Left lung (tissue), 14 donors: ENCODE measurements around the gene ENSA. TPM values are rescaled to one million over a fixed set of nuclear protein-coding genes. Genes with fewer than 3 reads are reported as not detected.
A peak's percentile ranks its signal among the peaks of the same experiment; 100 is the strongest.

ENCODE experiments used
- ATAC-seq: fragments of 200-7000 bp; cut with Tn5 transposase; one replicate; pipeline ENCODE4 v1.9.1; 2020; ENCODE audit warnings: moderate library complexity
- DNase-seq, 4 donors: peaks; one replicate each; pipeline ENCODE4 v3.0.0-alpha.2; 2013 to 2020
- H3K27ac ChIP-seq, 2 donors: fragments of 200-600 bp; sonication (generic) in 1 of 2; one replicate each; pipeline versions ENCODE4 v1.5.0 to v1.8.0; 2020 to 2021
- H3K27me3 ChIP-seq, 2 donors: fragments of 200-600 bp; sonication (generic) in 1 of 2; one replicate each; pipeline versions ENCODE4 v1.5.0 to v1.8.0; 2020 to 2021
- H3K36me3 ChIP-seq, 2 donors: fragments of 200-600 bp; sonication (generic) in 1 of 2; one replicate each; pipeline versions ENCODE4 v1.5.0 to v1.8.0; 2020 to 2021
- H3K4me1 ChIP-seq, 2 donors: fragments of 200-600 bp; one replicate each; pipeline ENCODE4 v1.8.0; 2021
- H3K4me3 ChIP-seq, 2 donors: fragments of 200-600 bp; sonication (generic) in 1 of 2; one replicate each; pipeline versions ENCODE4 v1.5.0 to v1.8.0; 2020 to 2021; ENCODE audit warnings: mild to moderate bottlenecking in 1 of 2
- H3K9me3 ChIP-seq, 2 donors: fragments of 200-600 bp; sonication (generic) in 1 of 2; one replicate each; pipeline versions ENCODE4 v1.5.0 to v1.8.0; 2020 to 2021
- intact Hi-C, 2 donors: fragments of 100-400 bp; cut with DNase I; formaldehyde crosslinking; loops; one replicate each; pipeline versions ENCODE4 v1.11.2 to v1.14.2; 2022
- long read RNA-seq, 12 donors: library from polyadenylated mRNA in 2 of 12; unstranded in 2 of 12; transcript quantifications; one replicate each; pipeline ENCODE4 v2.0.0 and lab custom pipeline, GENCODE V29; 2019 to 2026
- polyA plus RNA-seq, 6 donors: library from polyadenylated mRNA; unstranded; fragments of 120-200 nt; gene quantifications; one replicate each; pipeline ENCODE4 v1.2.1, GENCODE V29; 2013; ENCODE audit not compliant: insufficient read length in 6 of 6
- total RNA-seq, 2 donors: library from RNA; stranded (reverse); fragmentation: NEBNext Ultra II Directional; extraction: Animal tissue kit (Norgen Biotek cat#: 25700); gene quantifications; one replicate each; pipeline ENCODE4 v1.2.1, GENCODE V29; 2021
- TF ChIP-seq, protein P1 (sequence below), 2 donors: fragments of 200-600 bp; sonication (generic) in 1 of 2; IDR thresholded peaks; one replicate each; pipeline versions ENCODE4 v1.5.0 to v1.8.0; 2021; ENCODE audit warnings: antibody characterized with exemption in 2 of 2
- donor health status: DM: no; HTN: yes; CAD: no.
- donor health status: DM: no; HTN: no; CAD: no.

ENSA gene, protein sequence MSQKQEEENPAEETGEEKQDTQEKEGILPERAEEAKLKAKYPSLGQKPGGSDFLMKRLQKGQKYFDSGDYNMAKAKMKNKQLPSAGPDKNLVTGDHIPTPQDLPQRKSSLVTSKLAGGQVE
- 100 to 1,000 TPM; 181 to 199 TPM for total RNA-seq
- polyA plus RNA-seq: 100 to 1,000 TPM; 180 to 218 (median 210) TPM
- long read RNA-seq, donor 1, transcript ENSA-208 (4 exons, 2,085 nt): major isoform, 128 of 173 reads
- long read RNA-seq, donor 1, transcript ENSA-201 (3 exons, 2,818 nt): minor isoform, 25 of 173 reads
- long read RNA-seq, donor 1, transcript ENSA-207 (2 exons, 703 nt): minor isoform, 7 of 173 reads
- long read RNA-seq, donor 1, transcript ENSA-205 (4 exons, 792 nt): minor isoform, 9 of 173 reads
- long read RNA-seq, donor 1, partial matches to known transcripts: 0 of 173 reads
- long read RNA-seq, donor 1, other reads (novel, unspliced or antisense): 0 of 173 reads
- long read RNA-seq, donor 2, transcript ENSA-201 (3 exons, 2,818 nt): minor isoform, 19 of 135 reads
- long read RNA-seq, donor 2, transcript ENSA-208 (4 exons, 2,085 nt): major isoform, 98 of 135 reads
- long read RNA-seq, donor 2, transcript ENSA-205 (4 exons, 792 nt): minor isoform, 10 of 135 reads
- long read RNA-seq, donor 2, partial matches to known transcripts: 0 of 135 reads
- long read RNA-seq, donor 2, other reads (novel, unspliced or antisense): 0 of 135 reads
- long read RNA-seq, donor 3, transcript ENSA-205 (4 exons, 792 nt): minor isoform, 5 of 100 reads
- long read RNA-seq, donor 3, transcript ENSA-201 (3 exons, 2,818 nt): minor isoform, 15 of 100 reads
- long read RNA-seq, donor 3, transcript ENSA-208 (4 exons, 2,085 nt): major isoform, 69 of 100 reads
- long read RNA-seq, donor 3, partial matches to known transcripts: 5 of 100 reads
- long read RNA-seq, donor 3, other reads (novel, unspliced or antisense): 0 of 100 reads
- long read RNA-seq, donor 4, transcript ENSA-208 (4 exons, 2,085 nt): major isoform, 15 of 35 reads
- long read RNA-seq, donor 4, transcript ENSA-207 (2 exons, 703 nt): minor isoform, 7 of 35 reads
- long read RNA-seq, donor 4, transcript ENSA-201 (3 exons, 2,818 nt): minor isoform, 7 of 35 reads
- long read RNA-seq, donor 4, partial matches to known transcripts: 1 of 35 reads
- long read RNA-seq, donor 4, other reads (novel, unspliced or antisense): 5 of 35 reads
- long read RNA-seq, donor 5, transcript ENSA-207 (2 exons, 703 nt): minor isoform, 9 of 136 reads
- long read RNA-seq, donor 5, transcript ENSA-201 (3 exons, 2,818 nt): minor isoform, 24 of 136 reads
- long read RNA-seq, donor 5, transcript ENSA-208 (4 exons, 2,085 nt): major isoform, 94 of 136 reads
- long read RNA-seq, donor 5, partial matches to known transcripts: 0 of 136 reads
- long read RNA-seq, donor 5, other reads (novel, unspliced or antisense): 0 of 136 reads
- long read RNA-seq, donor 6, transcript ENSA-201 (3 exons, 2,818 nt): minor isoform, 24 of 130 reads
- long read RNA-seq, donor 6, transcript ENSA-207 (2 exons, 703 nt): minor isoform, 8 of 130 reads
- long read RNA-seq, donor 6, transcript ENSA-208 (4 exons, 2,085 nt): major isoform, 94 of 130 reads
- long read RNA-seq, donor 6, partial matches to known transcripts: 0 of 130 reads
- long read RNA-seq, donor 6, other reads (novel, unspliced or antisense): 0 of 130 reads
- long read RNA-seq, donor 7, transcript ENSA-201 (3 exons, 2,818 nt): minor isoform, 5 of 50 reads
- long read RNA-seq, donor 7, transcript ENSA-208 (4 exons, 2,085 nt): major isoform, 38 of 50 reads
- long read RNA-seq, donor 7, partial matches to known transcripts: 0 of 50 reads
- long read RNA-seq, donor 7, other reads (novel, unspliced or antisense): 0 of 50 reads
- long read RNA-seq, donor 8, transcript ENSA-205 (4 exons, 792 nt): minor isoform, 7 of 87 reads
- long read RNA-seq, donor 8, transcript ENSA-207 (2 exons, 703 nt): minor isoform, 5 of 87 reads
- long read RNA-seq, donor 8, transcript ENSA-208 (4 exons, 2,085 nt): major isoform, 61 of 87 reads
- long read RNA-seq, donor 8, transcript ENSA-201 (3 exons, 2,818 nt): minor isoform, 14 of 87 reads
- long read RNA-seq, donor 8, partial matches to known transcripts: 0 of 87 reads
- long read RNA-seq, donor 8, other reads (novel, unspliced or antisense): 0 of 87 reads
- long read RNA-seq, donor 9, partial matches to known transcripts: 0 of 1 reads
- long read RNA-seq, donor 9, other reads (novel, unspliced or antisense): 0 of 1 reads
- long read RNA-seq, donor 10, transcript ENSA-201 (3 exons, 2,818 nt): major isoform, 9 of 22 reads
- long read RNA-seq, donor 10, transcript ENSA-207 (2 exons, 703 nt): minor isoform, 7 of 22 reads
- long read RNA-seq, donor 10, partial matches to known transcripts: 1 of 22 reads
- long read RNA-seq, donor 10, other reads (novel, unspliced or antisense): 2 of 22 reads
- long read RNA-seq, donor 11, transcript ENSA-201 (3 exons, 2,818 nt): major isoform, 46 of 111 reads
- long read RNA-seq, donor 11, transcript ENSA-207 (2 exons, 703 nt): minor isoform, 16 of 111 reads
- long read RNA-seq, donor 11, transcript ENSA-208 (4 exons, 2,085 nt): major isoform, 46 of 111 reads
- long read RNA-seq, donor 11, partial matches to known transcripts: 0 of 111 reads
- long read RNA-seq, donor 11, other reads (novel, unspliced or antisense): 0 of 111 reads
- long read RNA-seq, donor 12, transcript ENSA-201 (3 exons, 2,818 nt): minor isoform, 19 of 85 reads
- long read RNA-seq, donor 12, transcript ENSA-208 (4 exons, 2,085 nt): major isoform, 60 of 85 reads
- long read RNA-seq, donor 12, partial matches to known transcripts: 0 of 85 reads
- long read RNA-seq, donor 12, other reads (novel, unspliced or antisense): 0 of 85 reads

DNA sequence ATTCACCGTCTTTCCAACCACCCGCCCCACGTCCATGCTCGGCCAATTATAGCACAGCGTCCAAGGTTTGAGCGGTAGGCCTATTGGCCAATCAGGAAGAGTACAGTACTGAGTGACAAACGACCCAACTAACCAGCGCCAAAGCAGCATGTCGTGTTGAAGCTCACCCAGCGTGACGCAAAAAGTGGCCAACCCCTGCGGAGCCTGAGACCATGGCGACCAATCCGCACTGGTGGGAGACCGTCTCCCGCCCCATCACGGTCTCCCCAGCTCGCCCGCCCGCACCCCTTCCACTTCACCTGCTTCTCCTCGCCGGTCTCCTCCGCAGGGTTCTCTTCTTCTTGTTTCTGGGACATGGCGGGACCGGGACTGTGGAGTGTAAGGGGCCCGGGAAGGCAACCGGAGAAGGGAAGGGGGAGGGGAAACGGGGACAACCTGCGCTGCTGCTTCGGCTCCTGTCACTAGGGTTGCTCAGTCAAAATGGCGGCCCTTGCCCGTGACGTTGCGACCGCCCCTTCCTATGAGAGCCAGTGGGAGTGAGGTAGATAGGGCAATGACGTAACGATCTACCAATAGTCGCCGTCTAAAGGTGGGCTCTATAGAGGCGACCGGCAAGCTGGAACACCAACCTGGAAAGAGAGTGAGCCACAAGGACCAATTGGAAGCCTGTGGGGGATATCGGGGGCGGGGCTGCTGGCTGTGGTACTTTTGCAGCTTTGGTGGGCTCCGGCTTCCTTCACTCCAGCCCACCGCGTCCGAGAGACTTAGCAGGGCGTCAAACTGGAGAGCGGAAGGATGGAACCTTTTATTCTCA, at the start of gene ENSA:
Gene ENSA, minus strand, starts transcription at position 498 of the 814 bp plus-strand sequence. Its CDS starts 142 bp downstream, at position 356.
- TF ChIP-seq, protein P1, sequence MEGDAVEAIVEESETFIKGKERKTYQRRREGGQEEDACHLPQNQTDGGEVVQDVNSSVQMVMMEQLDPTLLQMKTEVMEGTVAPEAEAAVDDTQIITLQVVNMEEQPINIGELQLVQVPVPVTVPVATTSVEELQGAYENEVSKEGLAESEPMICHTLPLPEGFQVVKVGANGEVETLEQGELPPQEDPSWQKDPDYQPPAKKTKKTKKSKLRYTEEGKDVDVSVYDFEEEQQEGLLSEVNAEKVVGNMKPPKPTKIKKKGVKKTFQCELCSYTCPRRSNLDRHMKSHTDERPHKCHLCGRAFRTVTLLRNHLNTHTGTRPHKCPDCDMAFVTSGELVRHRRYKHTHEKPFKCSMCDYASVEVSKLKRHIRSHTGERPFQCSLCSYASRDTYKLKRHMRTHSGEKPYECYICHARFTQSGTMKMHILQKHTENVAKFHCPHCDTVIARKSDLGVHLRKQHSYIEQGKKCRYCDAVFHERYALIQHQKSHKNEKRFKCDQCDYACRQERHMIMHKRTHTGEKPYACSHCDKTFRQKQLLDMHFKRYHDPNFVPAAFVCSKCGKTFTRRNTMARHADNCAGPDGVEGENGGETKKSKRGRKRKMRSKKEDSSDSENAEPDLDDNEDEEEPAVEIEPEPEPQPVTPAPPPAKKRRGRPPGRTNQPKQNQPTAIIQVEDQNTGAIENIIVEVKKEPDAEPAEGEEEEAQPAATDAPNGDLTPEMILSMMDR (IDR thresholded peaks at IDR 0.05): no peak
- peak within 1 kb of the TSS; percentile 97 for H3K27ac ChIP-seq
- H3K36me3 ChIP-seq: peaks cover 0 to 32% of the 10 kb centered on the region in 2 donors
- peak; percentile 96 to 99 (median 98) for DNase-seq
- H3K4me3 ChIP-seq: peak within 1 kb of the TSS; percentile 69 to 79
- ATAC-seq: peak; percentile 94
- H3K4me1 ChIP-seq: peaks cover 8 to 39% of the 10 kb centered on the region in 2 donors
- intact Hi-C loops: no loop called here
- no peaks in the 10 kb centered on the region for H3K27me3 ChIP-seq
- H3K9me3 ChIP-seq: no peaks in the 10 kb centered on the region

DNA sequence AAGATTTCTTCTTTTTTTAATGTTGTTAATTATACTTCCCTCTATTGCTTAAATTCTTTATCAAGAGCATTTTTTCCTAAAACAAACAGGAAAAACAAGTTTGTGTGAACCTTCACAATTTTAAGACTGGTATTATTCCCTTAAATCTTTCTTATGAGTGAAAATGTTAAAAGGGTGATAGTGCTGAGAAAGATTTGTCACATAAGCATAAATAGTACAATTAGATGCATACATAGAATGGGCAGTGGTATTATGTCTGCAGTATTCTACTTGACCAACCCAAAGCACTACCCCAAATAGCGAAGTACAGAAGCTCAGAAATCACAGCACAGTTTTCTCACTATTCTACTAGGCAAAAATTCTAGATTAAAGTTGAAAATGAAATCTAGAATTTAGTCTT, 49.6 kb upstream of the ENSA start:
- H3K36me3 ChIP-seq: peaks cover 0 to 3% of the 10 kb centered on the region in 2 donors
- no peaks in the 10 kb centered on the region for H3K4me1 ChIP-seq
- H3K27me3 ChIP-seq: no peaks in the 10 kb centered on the region
- ATAC-seq: no peak
- H3K9me3 ChIP-seq: no peaks in the 10 kb centered on the region
- no peak for DNase-seq
- TF ChIP-seq, protein P1 (IDR thresholded peaks at IDR 0.05): no peak
- H3K4me3 ChIP-seq: no peak overlapping the region
- intact Hi-C loops: no loop called here
- no peak overlapping the region for H3K27ac ChIP-seq

DNA sequence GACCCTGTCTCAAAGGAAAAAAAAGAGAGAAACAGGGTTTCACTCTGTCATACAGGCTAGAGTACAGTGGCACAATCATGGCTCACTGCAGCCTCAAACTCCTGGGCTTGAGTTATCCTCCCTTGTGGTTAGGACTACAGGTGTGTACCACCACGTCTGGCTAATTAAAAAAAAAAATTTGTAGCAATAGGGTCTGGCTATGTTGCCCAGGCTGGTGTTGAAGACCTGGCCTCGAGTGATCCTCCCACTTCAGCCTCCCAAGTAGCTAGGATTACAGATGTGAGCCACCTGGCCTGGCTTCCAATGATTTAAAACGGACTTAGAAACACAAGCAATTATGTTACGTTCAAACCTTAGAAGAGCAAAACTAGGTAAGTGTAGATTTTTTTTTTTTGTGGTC, 45.5 kb upstream of the ENSA start:
- no peak overlapping the region for H3K4me3 ChIP-seq
- DNase-seq (no peak), ATAC-seq (no peak)
- no peaks in the 10 kb centered on the region for H3K4me1 ChIP-seq
- intact Hi-C loops: no loop called here
- no peak overlapping the region for H3K27ac ChIP-seq
- TF ChIP-seq, protein P1 (IDR thresholded peaks at IDR 0.05): no peak
- H3K9me3 ChIP-seq: no peaks in the 10 kb centered on the region
- H3K36me3 ChIP-seq: no peaks in the 10 kb centered on the region
- no peaks in the 10 kb centered on the region for H3K27me3 ChIP-seq
